GM19193 (cell line): Measurements from ENCODE around the gene ARHGEF17.

Source experiments
- POLR2A ChIP-seq: IDR thresholded peaks from 4 replicates; pipeline ENCODE4 v1.6.1; 2011; ENCODE audit not compliant: insufficient read depth, insufficient read length; ENCODE audit errors: extremely low read depth

The ARHGEF17 gene

GRCh38 chr11:73314117-73314961, 6.3 kb downstream of the ARHGEF17 start:
- no peak for TF ChIP-seq POLR2A

- no peak for TF ChIP-seq POLR2A
These were observed 7.4 kb downstream of the ARHGEF17 start for GRCh38 chr11:73315293-73316020.

- no peak for TF ChIP-seq POLR2A
These were observed 8.3 kb downstream of the ARHGEF17 start for GRCh38 chr11:73316422-73316821.

- no peak for TF ChIP-seq POLR2A
These were observed 9.3 kb downstream of the ARHGEF17 start for GRCh38 chr11:73317373-73317772.

- no peak for TF ChIP-seq POLR2A
These were observed 9.7 kb downstream of the ARHGEF17 start for GRCh38 chr11:73317803-73318202.

- no peak for TF ChIP-seq POLR2A
These were observed 10.5 kb downstream of the ARHGEF17 start for GRCh38 chr11:73318501-73319011.

- no peak for TF ChIP-seq POLR2A
These were observed 12.9 kb downstream of the ARHGEF17 start for GRCh38 chr11:73320763-73321603.

GRCh38 chr11:73321604-73322381, 13.7 kb downstream of the ARHGEF17 start:
- TF ChIP-seq POLR2A: no peak

GRCh38 chr11:73322382-73323306, 14.6 kb downstream of the ARHGEF17 start:
- TF ChIP-seq POLR2A: no peak

GRCh38 chr11:73323464-73323863, 15.4 kb downstream of the ARHGEF17 start:
- no peak for TF ChIP-seq POLR2A

GRCh38 chr11:73324116-73324515, 16.0 kb downstream of the ARHGEF17 start:
- no peak for TF ChIP-seq POLR2A

GRCh38 chr11:73324665-73325035, 16.6 kb downstream of the ARHGEF17 start:
- no peak for TF ChIP-seq POLR2A
